NCI-H2107 (cell line): ENCODE data around the gene CACNA1C.

Source experiments
- DNase-seq: peaks from one replicate; lab custom pipeline; 2025; lab: John Stamatoyannopoulos, UW

CACNA1C gene

GRCh38 chr12:2171672-2172426 is 119.1 kb downstream of the CACNA1C start:
- DNase-seq, result no peak

GRCh38 chr12:2172491-2173214 is 119.9 kb downstream of the CACNA1C start:
- DNase-seq, result no peak

- DNase-seq, result no peak
These were observed 121.2 kb downstream of the CACNA1C start for GRCh38 chr12:2173971-2174370.

GRCh38 chr12:2177003-2177402 is 124.2 kb downstream of the CACNA1C start:
- DNase-seq, result no peak

GRCh38 chr12:2177751-2178150 is 125.0 kb downstream of the CACNA1C start:
- DNase-seq, result no peak

- no peak for DNase-seq
These were observed 126.3 kb downstream of the CACNA1C start for GRCh38 chr12:2179058-2179457.

GRCh38 chr12:2179953-2180736 is 127.4 kb downstream of the CACNA1C start:
- DNase-seq, result no peak

GRCh38 chr12:2180737-2181082 is 127.9 kb downstream of the CACNA1C start:
- DNase-seq, result no peak

GRCh38 chr12:2183556-2184541 is 131.1 kb downstream of the CACNA1C start:
- DNase-seq, result no peak

- no peak for DNase-seq
These were observed 133.1 kb downstream of the CACNA1C start for GRCh38 chr12:2185751-2186341.

- no peak for DNase-seq
These were observed 134.6 kb downstream of the CACNA1C start for GRCh38 chr12:2187195-2187945.

GRCh38 chr12:2190085-2190484 is 137.3 kb downstream of the CACNA1C start:
- DNase-seq, result no peak

GRCh38 chr12:2190896-2191533 is 138.2 kb downstream of the CACNA1C start:
- DNase-seq, result no peak

GRCh38 chr12:2191534-2192153 is 138.9 kb downstream of the CACNA1C start:
- no peak for DNase-seq

GRCh38 chr12:2192231-2192630 is 139.4 kb downstream of the CACNA1C start:
- DNase-seq, result no peak

GRCh38 chr12:2194060-2194459 is 141.3 kb downstream of the CACNA1C start:
- no peak for DNase-seq

GRCh38 chr12:2194571-2194970 is 141.8 kb downstream of the CACNA1C start:
- no peak for DNase-seq

- DNase-seq, result no peak
These were observed 142.3 kb downstream of the CACNA1C start for GRCh38 chr12:2195085-2195484.

GRCh38 chr12:2198005-2198501 is 145.3 kb downstream of the CACNA1C start:
- no peak for DNase-seq
